GM18519 (cell line): ENCODE data around the gene RPL36A.

ENCODE experiments used
- ATAC-seq: cut with Tn5 transposase; IDR thresholded peaks from one replicate; pipeline ENCODE4 v1.9.1; 2021; ENCODE audit warnings: mild to moderate bottlenecking, moderate library complexity; ENCODE audit not compliant: unreplicated experiment, low FRiP score

The RPL36A gene

GRCh38 chrX:101391831-101392230 lies 1.0 kb downstream of the RPL36A start:
- no peak for ATAC-seq

GRCh38 chrX:101393530-101394305 lies 2.9 kb downstream of the RPL36A start:
- no peak for ATAC-seq

GRCh38 chrX:101394372-101394771 lies 3.6 kb downstream of the RPL36A start:
- ATAC-seq: no peak

- no peak for ATAC-seq
Observed at GRCh38 chrX:101395789-101396188, 5.0 kb downstream of the RPL36A start.

GRCh38 chrX:101397779-101398178 lies 7.0 kb downstream of the RPL36A start:
- no peak for ATAC-seq

- ATAC-seq: no peak
Observed at GRCh38 chrX:101398694-101399093, 7.9 kb downstream of the RPL36A start.

- ATAC-seq: no peak
Observed at GRCh38 chrX:101399825-101400224, 9.0 kb downstream of the RPL36A start.

- ATAC-seq: no peak
Observed at GRCh38 chrX:101407167-101407747, 16.4 kb downstream of the RPL36A start.

- peak; percentile 91 for ATAC-seq
Observed at GRCh38 chrX:101407748-101408531, 17.1 kb downstream of the RPL36A start, which contains the start of the genes GLA and HNRNPH2. Gene GLA (minus strand): TSS chrX:101407925. CDS start chrX:101407903, 22 bp downstream. Gene HNRNPH2 (plus strand): TSS chrX:101408222. CDS start chrX:101411989, 3,767 bp downstream.

GRCh38 chrX:101408532-101408841 lies 17.7 kb downstream of the RPL36A start:
- ATAC-seq: no peak

- no peak for ATAC-seq
Observed at GRCh38 chrX:101409043-101409442, 18.2 kb downstream of the RPL36A start.

GRCh38 chrX:101410461-101410860 lies 19.6 kb downstream of the RPL36A start:
- no peak for ATAC-seq

- no peak for ATAC-seq
Observed at GRCh38 chrX:101411984-101412383, 21.2 kb downstream of the RPL36A start.

- peak; percentile 53 for ATAC-seq
Observed at GRCh38 chrX:101415180-101416145, 24.7 kb downstream of the RPL36A start.

- ATAC-seq: no peak
Observed at GRCh38 chrX:101416691-101417090, 25.9 kb downstream of the RPL36A start.

GRCh38 chrX:101417190-101417589 lies 26.4 kb downstream of the RPL36A start:
- no peak for ATAC-seq

- ATAC-seq: no peak
Observed at GRCh38 chrX:101417981-101418841, 27.4 kb downstream of the RPL36A start.

GRCh38 chrX:101419489-101419888 lies 28.7 kb downstream of the RPL36A start:
- ATAC-seq: no peak

- ATAC-seq: no peak
Observed at GRCh38 chrX:101427954-101428353, 37.1 kb downstream of the RPL36A start.
